ENCODE results near the gene ASL. TPM values are rescaled to one million over a fixed set of nuclear protein-coding genes. Genes with fewer than 3 reads are reported as not detected.

Gene ASL
- total and polyA plus RNA-seq, 9 of the 15 experiments (the other 6 are each of a cell fraction or from before 2014, with no cell fraction given) = 2.6 to 67.0 (median 33.3) TPM

GRCh38 chr7:66099551-66100407 lies 24.2 kb downstream of the ASL start (continued):
- no peak for TF ChIP-seq CREB1 (IDR thresholded peaks at IDR 0.05)
- no peak for TF ChIP-seq CREB1 (CRISPR knock-in tag; IDR thresholded peaks at IDR 0.05)
- no peak for TF ChIP-seq CHD2 (IDR thresholded peaks at IDR 0.05; ENCODE audit: low read depth, low read length)
- TF ChIP-seq TCF7 (IDR thresholded peaks at IDR 0.05; ENCODE audit: borderline replicate concordance) = no peak
- no peak for TF ChIP-seq KLF13 (tag; IDR thresholded peaks at IDR 0.05; ENCODE audit: borderline replicate concordance, low read depth)
- no peak; the same call in 1 of the 2 replicates for TF ChIP-seq BHLHE40 (IDR thresholded peaks at IDR 0.05; ENCODE audit: low read length)
- no peak for TF ChIP-seq NEUROD1 (IDR thresholded peaks at IDR 0.05; ENCODE audit: borderline replicate concordance, low read depth, low read length, partially characterized antibody)
- TF ChIP-seq ZBTB2 (IDR thresholded peaks at IDR 0.05) = peak; percentile 82
- TF ChIP-seq ZNF3 (CRISPR knock-in tag; IDR thresholded peaks at IDR 0.05) = no peak
- TF ChIP-seq, protein P1, sequence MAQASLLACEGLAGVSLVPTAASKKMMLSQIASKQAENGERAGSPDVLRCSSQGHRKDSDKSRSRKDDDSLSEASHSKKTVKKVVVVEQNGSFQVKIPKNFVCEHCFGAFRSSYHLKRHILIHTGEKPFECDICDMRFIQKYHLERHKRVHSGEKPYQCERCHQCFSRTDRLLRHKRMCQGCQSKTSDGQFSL (CRISPR knock-in tag; IDR thresholded peaks at IDR 0.05) = no peak
- TF ChIP-seq, protein P1 (tag; IDR thresholded peaks at IDR 0.05) = no peak; a peak in 1 of 4 replicates
- TF ChIP-seq, protein P2, sequence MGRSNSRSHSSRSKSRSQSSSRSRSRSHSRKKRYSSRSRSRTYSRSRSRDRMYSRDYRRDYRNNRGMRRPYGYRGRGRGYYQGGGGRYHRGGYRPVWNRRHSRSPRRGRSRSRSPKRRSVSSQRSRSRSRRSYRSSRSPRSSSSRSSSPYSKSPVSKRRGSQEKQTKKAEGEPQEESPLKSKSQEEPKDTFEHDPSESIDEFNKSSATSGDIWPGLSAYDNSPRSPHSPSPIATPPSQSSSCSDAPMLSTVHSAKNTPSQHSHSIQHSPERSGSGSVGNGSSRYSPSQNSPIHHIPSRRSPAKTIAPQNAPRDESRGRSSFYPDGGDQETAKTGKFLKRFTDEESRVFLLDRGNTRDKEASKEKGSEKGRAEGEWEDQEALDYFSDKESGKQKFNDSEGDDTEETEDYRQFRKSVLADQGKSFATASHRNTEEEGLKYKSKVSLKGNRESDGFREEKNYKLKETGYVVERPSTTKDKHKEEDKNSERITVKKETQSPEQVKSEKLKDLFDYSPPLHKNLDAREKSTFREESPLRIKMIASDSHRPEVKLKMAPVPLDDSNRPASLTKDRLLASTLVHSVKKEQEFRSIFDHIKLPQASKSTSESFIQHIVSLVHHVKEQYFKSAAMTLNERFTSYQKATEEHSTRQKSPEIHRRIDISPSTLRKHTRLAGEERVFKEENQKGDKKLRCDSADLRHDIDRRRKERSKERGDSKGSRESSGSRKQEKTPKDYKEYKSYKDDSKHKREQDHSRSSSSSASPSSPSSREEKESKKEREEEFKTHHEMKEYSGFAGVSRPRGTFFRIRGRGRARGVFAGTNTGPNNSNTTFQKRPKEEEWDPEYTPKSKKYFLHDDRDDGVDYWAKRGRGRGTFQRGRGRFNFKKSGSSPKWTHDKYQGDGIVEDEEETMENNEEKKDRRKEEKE (IDR thresholded peaks at IDR 0.05; ENCODE audit: borderline replicate concordance in 1 of 2, control insufficient read depth in 1 of 2, low read depth in 2 of 2, low read length in 1 of 2) = no peak; a peak in 1 of 4 replicates
- no peak for TF ChIP-seq PREB (CRISPR knock-in tag; IDR thresholded peaks at IDR 0.05)
- TF ChIP-seq IRF2 (CRISPR knock-in tag; IDR thresholded peaks at IDR 0.05) = no peak
- TF ChIP-seq HDAC1 (IDR thresholded peaks at IDR 0.05) = peak in 1 of 2 experiments; percentile 97; a peak in 3 of 4 replicates

All from K562 (cell line).